Retinal pigment epithelial cell (primary cell): ENCODE results near the gene LSM3.

Experiments
- DNase-seq: peaks from one replicate; pipeline ENCODE4 v3.0.0-alpha.2; 2010; ENCODE audit warnings: low read depth
- H3K4me3 ChIP-seq: 2 replicates; pipeline ENCODE4 v1.5.1; 2011; ENCODE audit warnings: mild to moderate bottlenecking, low read length, control low read depth, moderate library complexity
- CTCF ChIP-seq: conservative IDR thresholded peaks from 2 replicates; pipeline ENCODE4 v1.5.1; 2011; ENCODE audit warnings: low read depth, low read length, control low read depth, inconsistent platforms

Gene LSM3

GRCh38 chr3:14170531-14171159 lies 8.0 kb upstream of the LSM3 start:
- no peak for DNase-seq
- TF ChIP-seq CTCF: no peak
- no peak overlapping the region for H3K4me3 ChIP-seq

GRCh38 chr3:14172496-14172895 lies 6.1 kb upstream of the LSM3 start:
- no peak for DNase-seq
- no peak for TF ChIP-seq CTCF
- no peak overlapping the region for H3K4me3 ChIP-seq

GRCh38 chr3:14174483-14174882 lies 4.1 kb upstream of the LSM3 start:
- TF ChIP-seq CTCF: no peak
- H3K4me3 ChIP-seq: no peak overlapping the region
- no peak for DNase-seq

- no peak overlapping the region for H3K4me3 ChIP-seq
- no peak for TF ChIP-seq CTCF
- DNase-seq: no peak
Observed at GRCh38 chr3:14175383-14176037, 3.1 kb upstream of the LSM3 start.

- no peak for TF ChIP-seq CTCF
- peak overlapping the region; percentile 88 for H3K4me3 ChIP-seq
- DNase-seq: no peak
Observed at GRCh38 chr3:14177580-14178246, 904 bp upstream of the LSM3 start.

GRCh38 chr3:14179114-14179465 lies 473 bp downstream of the LSM3 start:
- DNase-seq: no peak
- TF ChIP-seq CTCF: no peak
- H3K4me3 ChIP-seq: peak overlapping the region; percentile 88

- DNase-seq: no peak
- TF ChIP-seq CTCF: no peak
- H3K4me3 ChIP-seq: no peak overlapping the region
Observed at GRCh38 chr3:14179795-14180194, 1.2 kb downstream of the LSM3 start.
